HG02759 (cell line): Measurements from ENCODE around the gene SLFN12L.

Source experiments
- ATAC-seq: cut with Tn5 transposase; IDR thresholded peaks from one replicate; pipeline ENCODE4 v1.9.1; 2021; ENCODE audit warnings: mild to moderate bottlenecking, moderate library complexity; ENCODE audit not compliant: unreplicated experiment

SLFN12L gene

GRCh38 chr17:35433075-35433894, 104.2 kb downstream of the SLFN12L start:
- peak; percentile 48 for ATAC-seq

- ATAC-seq, result peak; percentile 82
Measured at GRCh38 chr17:35432176-35433074, 105.1 kb downstream of the SLFN12L start, which contains the start of gene SLFN12. SLFN12 (minus strand) TSS chr17:35432500; CDS start chr17:35423028, 9,472 bp downstream.

DNA sequence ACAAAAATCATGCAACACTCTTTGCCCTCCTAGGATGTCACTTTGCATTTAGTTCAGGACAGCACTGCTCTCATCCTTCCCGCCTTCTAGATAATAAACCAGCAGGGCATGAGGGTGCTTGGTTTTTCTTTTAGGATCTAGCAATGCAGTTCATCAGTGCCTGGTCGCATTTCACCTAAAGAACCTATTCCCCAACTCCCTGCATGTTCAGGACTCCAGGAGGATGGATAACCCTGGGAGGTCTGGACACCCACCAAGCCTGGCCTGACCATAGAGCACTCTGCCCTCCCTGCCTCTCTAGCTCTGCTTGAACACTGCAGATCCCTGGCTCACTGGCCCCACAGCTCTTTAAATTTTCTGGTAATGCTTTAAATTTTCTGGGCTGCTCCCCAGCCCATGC, 107.8 kb downstream of the SLFN12L start:
- no peak for ATAC-seq

DNA sequence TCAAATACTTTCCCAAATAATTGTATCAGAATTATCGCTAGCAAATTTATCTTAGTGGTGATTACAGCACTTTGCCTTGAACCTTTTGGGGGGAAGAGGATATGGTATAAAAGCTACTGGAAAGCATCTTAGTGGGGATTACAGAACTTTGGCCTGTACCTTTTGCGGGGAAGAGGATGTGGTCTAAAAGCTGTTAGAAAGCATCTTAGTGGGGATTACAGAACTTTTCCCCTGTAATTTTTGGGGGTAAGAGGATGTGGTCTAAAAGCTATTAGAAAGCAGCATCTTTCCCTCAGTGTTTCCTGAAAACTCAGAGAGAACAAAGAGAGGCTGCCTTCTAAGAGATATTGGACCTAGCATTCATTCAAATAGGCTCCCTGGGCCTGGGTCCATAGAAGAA, 109.2 kb downstream of the SLFN12L start:
- no peak for ATAC-seq

DNA sequence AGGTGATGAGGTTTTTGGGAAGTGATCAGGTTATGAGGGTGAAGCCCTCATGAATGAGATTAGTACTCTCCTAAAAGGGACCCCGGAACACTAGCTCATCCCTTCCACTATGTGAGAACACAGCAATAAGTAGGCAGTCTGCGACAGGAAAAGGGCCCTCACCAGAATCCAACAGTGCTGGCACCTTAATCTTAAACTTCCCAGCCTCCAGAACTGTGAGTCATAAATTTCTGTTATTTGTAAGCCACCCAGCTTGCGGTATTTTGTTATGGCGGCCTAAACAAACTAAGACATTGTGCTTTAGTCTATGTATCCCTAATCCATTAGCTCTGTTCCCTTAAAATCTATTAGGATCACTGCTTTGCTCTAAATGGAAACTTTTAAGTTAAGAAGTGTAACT, 113.7 kb downstream of the SLFN12L start:
- no peak for ATAC-seq
